PC-3 (cell line): ENCODE measurements around the gene SLC35F3. TPM values are rescaled to one million over a fixed set of nuclear protein-coding genes. Genes with fewer than 3 reads are reported as not detected.

Source experiments
- ATAC-seq: fragments of 200-7000 bp; cut with Tn5 transposase; 2 replicates; pipeline ENCODE4 v1.9.1; 2020; ENCODE audit warnings: mild to moderate bottlenecking, moderate library complexity
- BruUV-seq: library from RNA; stranded (reverse); fragments of 400-500 nt; replicated peaks from 2 replicates; lab custom pipeline; 2021; lab: Mats Ljungman, UMichigan
- CTCF ChIA-PET: fragments of 300-600 bp; sonication (Branson Sonifier 250); formaldehyde crosslinking; loops from one replicate; lab custom pipeline; 2022; ENCODE audit warnings: antibody characterized with exemption; lab: Charles Lee
- POLR2A ChIA-PET: fragments of 300-600 bp; sonication (Branson Sonifier 250); formaldehyde crosslinking; loops from one replicate; lab custom pipeline; 2022; ENCODE audit warnings: antibody characterized with exemption; ENCODE audit not compliant: unreplicated experiment; lab: Charles Lee
- DNase-seq: peaks from one replicate; pipeline ENCODE4 v3.0.0-alpha.2; 2015
- H2AFZ ChIP-seq: fragments of 300-600 bp; sonication (generic); 2 replicates; pipeline ENCODE4 v1.6.0; 2016; ENCODE audit warnings: antibody characterized with exemption, low read length
- H3F3A ChIP-seq: fragments of 300-600 bp; sonication (generic); one replicate; pipeline ENCODE4 v1.6.0; 2017; ENCODE audit warnings: antibody characterized with exemption, low read length, control low read depth, mild to moderate bottlenecking; ENCODE audit not compliant: unreplicated experiment
- H3K27ac ChIP-seq: fragments of 300-600 bp; sonication (generic); 2 replicates; pipeline ENCODE4 v1.5.1; 2016; ENCODE audit warnings: mild to moderate bottlenecking, low read length
- H3K27me3 ChIP-seq: fragments of 300-600 bp; sonication (generic); 2 replicates; pipeline ENCODE4 v1.6.1; 2016; ENCODE audit warnings: low read length, mixed read lengths
- H3K36me3 ChIP-seq: fragments of 300-600 bp; sonication (generic); 2 replicates; pipeline ENCODE4 v1.6.1; 2016; ENCODE audit warnings: low read depth, mixed run types, low read length, mixed read lengths
- H3K4me1 ChIP-seq: fragments of 300-600 bp; sonication (generic); 2 replicates; pipeline ENCODE4 v1.5.1; 2016; ENCODE audit warnings: low read length; ENCODE audit not compliant: insufficient read depth
- H3K4me2 ChIP-seq: fragments of 300-600 bp; sonication (generic); 2 replicates; pipeline ENCODE4 v1.6.0; 2016; ENCODE audit warnings: low read length
- H3K4me3 ChIP-seq: fragments of 300-600 bp; sonication (generic); 2 replicates; pipeline ENCODE4 v1.5.1; 2016; ENCODE audit warnings: mild to moderate bottlenecking, low read length, mixed read lengths
- H3K79me2 ChIP-seq: fragments of 300-600 bp; sonication (generic); 2 replicates; pipeline ENCODE4 v1.6.1; 2017; ENCODE audit warnings: low read length, mixed read lengths
- H3K9ac ChIP-seq: fragments of 300-600 bp; sonication (generic); 2 replicates; pipeline ENCODE4 v1.6.0; 2016; ENCODE audit warnings: mild to moderate bottlenecking, low read length
- H3K9me2 ChIP-seq: fragments of 300-600 bp; sonication (generic); replicated peaks from 2 replicates; pipeline ENCODE4 v1.6.1; 2016; ENCODE audit warnings: mixed run types, low read length, mixed read lengths
- H3K9me3 ChIP-seq: fragments of 300-600 bp; sonication (generic); 2 replicates; pipeline ENCODE4 v1.6.1; 2016; ENCODE audit warnings: low read length, mixed read lengths
- H4K20me1 ChIP-seq: fragments of 300-600 bp; sonication (generic); 2 replicates; pipeline ENCODE4 v1.6.1; 2016; ENCODE audit warnings: low read length, mixed read lengths
- CTCF ChIP-seq: fragments of 300-600 bp; sonication (generic); conservative IDR thresholded peaks from 2 replicates; pipeline ENCODE4 v1.5.1; 2017; ENCODE audit warnings: antibody characterized with exemption, low read depth, mild to moderate bottlenecking, low read length
- EZH2 ChIP-seq: fragments of 300-600 bp; sonication (generic); IDR thresholded peaks from one replicate; pipeline ENCODE4 v1.6.1; 2017; ENCODE audit warnings: antibody characterized with exemption, mild to moderate bottlenecking, low read length; ENCODE audit not compliant: unreplicated experiment
- EZH2phosphoT487 ChIP-seq: fragments of 300-600 bp; sonication (generic); IDR thresholded peaks from 2 replicates; pipeline ENCODE4 v1.6.1; 2018; ENCODE audit warnings: mild to moderate bottlenecking, antibody characterized with exemption, low read length, borderline replicate concordance
- intact Hi-C: fragments of 100-400 bp; cut with micrococcal nuclease; formaldehyde crosslinking; loops from 2 replicates; pipeline ENCODE4 v1.9.0; 2023
- total RNA-seq: library from RNA; depleted of rRNA; stranded (reverse); fragments of >200 nt; gene quantifications from 2 replicates; pipeline ENCODE4 v1.2.3, GENCODE V29; 2014

The SLC35F3 gene
- total RNA-seq, 1 experiment from 2014 or later, result 17.7 TPM

- Histone ChIP-seq H3K9me3 (no peaks in the 10 kb centered on the region), H3K27ac (peak overlapping the region; percentile 91), H3K9me2 (no peaks in the 10 kb centered on the region), H3F3A (no peaks in the 10 kb centered on the region), H3K4me2 (peak overlapping the region; percentile 72), H3K36me3 (0 out of 2 replicates have a peak, but pooled peaks cover 3% of the 10 kb centered on the region), H4K20me1 (no peaks in the 10 kb centered on the region), H3K4me1 (peaks cover 60% of the 10 kb centered on the region), H2AFZ (no peak overlapping the region), H3K9ac (peak overlapping the region; percentile 78), H3K27me3 (no peaks in the 10 kb centered on the region), H3K4me3 (peak overlapping the region; percentile 24), H3K79me2 (peaks cover 65% of the 10 kb centered on the region)
- TF ChIP-seq EZH2phosphoT487 (no peak), CTCF (no peak), EZH2 (no peak)
- ATAC-seq, result peak; percentile 63
- POLR2A ChIA-PET, result interaction anchor here (0.7 kb wide), 1 partner anchor 15 kb away, joined by 3 read pairs; no protein-coding TSS in a partner anchor
- DNase-seq, result peak; percentile 83
- intact Hi-C loops, result loop anchor here (1.0 to 2.0 kb wide), 3 partner anchors 58 to 80 kb away; no protein-coding TSS in a partner anchor
- BruUV-seq, result TSS peak; percentile 17
- CTCF ChIA-PET, result no interaction called here
Measured at GRCh38 chr1:233988963-233989696, 84.7 kb downstream of the SLC35F3 start.

- ChIA-PET CTCF (no interaction called here), POLR2A (no interaction called here)
- Histone ChIP-seq H3K36me3 (0 out of 2 replicates have a peak, but pooled peaks cover 3% of the 10 kb centered on the region), H3F3A (no peaks in the 10 kb centered on the region), H3K9me2 (no peaks in the 10 kb centered on the region), H3K4me3 (no peak overlapping the region), H3K4me1 (peaks cover 67% of the 10 kb centered on the region), H2AFZ (no peak overlapping the region), H4K20me1 (no peaks in the 10 kb centered on the region), H3K9ac (peak overlapping the region; percentile 78), H3K27me3 (no peaks in the 10 kb centered on the region), H3K4me2 (no peak overlapping the region), H3K79me2 (peaks cover 70% of the 10 kb centered on the region), H3K27ac (peak overlapping the region; percentile 91), H3K9me3 (no peaks in the 10 kb centered on the region)
- TF ChIP-seq EZH2 (no peak), EZH2phosphoT487 (no peak), CTCF (no peak)
- DNase-seq, result no peak
- BruUV-seq, result no TSS peak
- no peak for ATAC-seq
- intact Hi-C loops, result loop anchor here (5.0 kb wide), 1 partner anchor 117 kb away; no protein-coding TSS in a partner anchor
Measured at GRCh38 chr1:233990486-233990885, 86.0 kb downstream of the SLC35F3 start.

GRCh38 chr1:233993651-233994050 lies 89.2 kb downstream of the SLC35F3 start:
- intact Hi-C loops, result loop anchor here (1.0 to 5.0 kb wide), 4 partner anchors 41 to 114 kb away; no protein-coding TSS in a partner anchor
- Histone ChIP-seq H3F3A (no peaks in the 10 kb centered on the region), H3K4me1 (peaks cover 62% of the 10 kb centered on the region), H3K27me3 (no peaks in the 10 kb centered on the region), H3K4me3 (no peak overlapping the region), H3K79me2 (peaks cover 66% of the 10 kb centered on the region), H3K27ac (peak overlapping the region; percentile 97), H3K36me3 (no peaks in the 10 kb centered on the region), H3K9me2 (no peaks in the 10 kb centered on the region), H3K9ac (peak overlapping the region; percentile 79), H2AFZ (no peak overlapping the region), H4K20me1 (no peaks in the 10 kb centered on the region), H3K9me3 (no peaks in the 10 kb centered on the region), H3K4me2 (peak overlapping the region; percentile 63)
- ChIA-PET CTCF (no interaction called here), POLR2A (no interaction called here)
- BruUV-seq, result no TSS peak
- TF ChIP-seq CTCF, result no peak
- TF ChIP-seq EZH2, result no peak
- TF ChIP-seq EZH2phosphoT487, result no peak
- ATAC-seq, result peak; percentile 85
- peak; percentile 99 for DNase-seq
